Mesendoderm (in vitro differentiated cells): ENCODE data around the gene BRMS1.

Experiments used
- DNase-seq: peaks from one replicate; pipeline ENCODE4 v3.0.0; 2013
- H2AK5ac ChIP-seq: 2 replicates; pipeline ENCODE4 v1.6.1; 2013; ENCODE audit warnings: low read length, inconsistent platforms
- H2BK120ac ChIP-seq: 2 replicates; pipeline ENCODE4 v1.6.1; 2013; ENCODE audit warnings: low read depth, mild to moderate bottlenecking, low read length, moderate library complexity, mixed read lengths
- H2BK15ac ChIP-seq: replicated peaks from 2 replicates; pipeline ENCODE4 v1.6.1; 2013; ENCODE audit warnings: low read depth, mild to moderate bottlenecking, moderate library complexity
- H2BK5ac ChIP-seq: 2 replicates; pipeline ENCODE4 v1.6.1; 2013; ENCODE audit warnings: low read length, inconsistent platforms
- H3K18ac ChIP-seq: 2 replicates; pipeline ENCODE4 v1.6.1; 2013; ENCODE audit warnings: mild to moderate bottlenecking, low read length, mixed read lengths
- H3K23ac ChIP-seq: one replicate; pipeline ENCODE4 v1.6.1; 2013; ENCODE audit warnings: low read length
- H3K27ac ChIP-seq: 2 replicates; pipeline ENCODE4 v1.5.1; 2013; ENCODE audit warnings: low read depth, mild to moderate bottlenecking, inconsistent platforms, low read length, moderate library complexity
- H3K27me3 ChIP-seq: 2 replicates; pipeline ENCODE4 v1.6.1; 2013; ENCODE audit warnings: low read length, control low read depth, mild to moderate bottlenecking, inconsistent platforms; ENCODE audit not compliant: insufficient read depth, poor library complexity
- H3K36me3 ChIP-seq: 2 replicates; pipeline ENCODE4 v1.6.1; 2013; ENCODE audit warnings: low read length, inconsistent platforms; ENCODE audit not compliant: control insufficient read depth, insufficient read depth
- H3K4ac ChIP-seq: one replicate; pipeline ENCODE4 v1.6.1; 2013; ENCODE audit warnings: low read depth, mild to moderate bottlenecking, low read length, moderate library complexity
- H3K4me1 ChIP-seq: 2 replicates; pipeline ENCODE4 v1.6.1; 2013; ENCODE audit warnings: low read depth, low read length, inconsistent platforms; ENCODE audit not compliant: control insufficient read depth
- H3K4me2 ChIP-seq: 2 replicates; pipeline ENCODE4 v1.6.1; 2013; ENCODE audit warnings: low read length
- H3K4me3 ChIP-seq: 2 replicates; pipeline ENCODE4 v1.5.1; 2013; ENCODE audit warnings: mild to moderate bottlenecking, low read length
- H3K56ac ChIP-seq: one replicate; pipeline ENCODE4 v1.6.1; 2013; ENCODE audit warnings: low read length
- H3K79me1 ChIP-seq: 2 replicates; pipeline ENCODE4 v1.6.1; 2013; ENCODE audit warnings: low read length, inconsistent platforms
- H3K79me2 ChIP-seq: 2 replicates; pipeline ENCODE4 v1.6.1; 2013; ENCODE audit warnings: mild to moderate bottlenecking, low read length; ENCODE audit not compliant: control insufficient read depth, insufficient read depth
- H3K9ac ChIP-seq: 2 replicates; pipeline ENCODE4 v1.6.1; 2013; ENCODE audit warnings: low read length, inconsistent platforms
- H4K5ac ChIP-seq: one replicate; pipeline ENCODE4 v1.6.1; 2013; ENCODE audit warnings: low read length
- H4K8ac ChIP-seq: one replicate; pipeline ENCODE4 v1.6.1; 2013; ENCODE audit warnings: low read depth, mild to moderate bottlenecking, control low read depth, low read length, moderate library complexity
- WGBS: extraction: QIAGEN DNeasy Blood & Tissue Kit; methylation state at CpG from one replicate; pipeline ENCODE4 v1.1.7; 2013; ENCODE audit warnings: low lambda C conversion rate, missing lambda C conversion rate; ENCODE audit not compliant: insufficient coverage; ENCODE audit errors: extremely low coverage; 5-methylcytosine and 5-hydroxymethylcytosine counted together

The BRMS1 gene

GRCh38 chr11:66314561-66315497 is 30.1 kb downstream of the BRMS1 start:
- Histone ChIP-seq H3K23ac (no peak overlapping the region), H3K9ac (no peak overlapping the region), H2BK120ac (no peak overlapping the region), H3K4ac (no peak overlapping the region), H3K18ac (no peak overlapping the region), H3K4me2 (no peak overlapping the region), H2BK5ac (no peak overlapping the region), H3K56ac (no peak overlapping the region), H2AK5ac (no peak overlapping the region), H3K36me3 (no peaks in the 10 kb centered on the region), H4K8ac (no peak overlapping the region), H2BK15ac (no peak overlapping the region), H3K4me1 (peaks cover 16% of the 10 kb centered on the region), H3K27ac (no peak overlapping the region), H3K27me3 (no peaks in the 10 kb centered on the region), H3K79me2 (no peaks in the 10 kb centered on the region), H3K4me3 (no peak overlapping the region), H3K79me1 (no peaks in the 10 kb centered on the region), H4K5ac (no peak overlapping the region)
- WGBS, result no CpG with 5 or more reads among the region's 17 CpGs
- no peak for DNase-seq

DNA sequence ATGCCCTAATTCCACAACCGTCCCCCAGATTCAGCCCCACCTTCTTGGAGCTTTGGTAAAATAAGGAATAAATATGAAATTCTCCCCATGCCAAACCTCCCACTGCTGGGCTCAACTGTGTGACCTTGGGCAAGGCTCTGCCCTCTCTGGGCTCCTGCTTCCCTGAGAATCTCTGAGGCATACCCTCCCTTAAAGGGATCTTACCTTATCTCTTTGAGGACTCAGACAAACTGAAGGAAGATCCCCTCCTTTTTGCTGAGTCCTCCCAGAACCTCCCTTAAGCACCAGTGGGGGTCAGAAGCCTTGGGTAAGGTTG is 30.8 kb downstream of the BRMS1 start:
- Histone ChIP-seq H3K4me2 (no peak overlapping the region), H3K27ac (peak overlapping the region; percentile 92), H3K4ac (no peak overlapping the region), H3K56ac (peak overlapping the region; percentile 93), H3K9ac (peak overlapping the region; percentile 86), H3K18ac (no peak overlapping the region), H3K27me3 (no peaks in the 10 kb centered on the region), H2BK120ac (no peak overlapping the region), H3K36me3 (no peaks in the 10 kb centered on the region), H2BK15ac (no peak overlapping the region), H3K23ac (no peak overlapping the region), H3K79me1 (no peaks in the 10 kb centered on the region), H3K4me1 (peaks cover 16% of the 10 kb centered on the region), H2AK5ac (peak overlapping the region; percentile 37), H3K4me3 (no peak overlapping the region), H4K8ac (no peak overlapping the region), H2BK5ac (peak overlapping the region; percentile 67), H4K5ac (no peak overlapping the region), H3K79me2 (no peaks in the 10 kb centered on the region)
- no CpG with 5 or more reads among the region's 1 CpG for WGBS
- no peak for DNase-seq

DNA sequence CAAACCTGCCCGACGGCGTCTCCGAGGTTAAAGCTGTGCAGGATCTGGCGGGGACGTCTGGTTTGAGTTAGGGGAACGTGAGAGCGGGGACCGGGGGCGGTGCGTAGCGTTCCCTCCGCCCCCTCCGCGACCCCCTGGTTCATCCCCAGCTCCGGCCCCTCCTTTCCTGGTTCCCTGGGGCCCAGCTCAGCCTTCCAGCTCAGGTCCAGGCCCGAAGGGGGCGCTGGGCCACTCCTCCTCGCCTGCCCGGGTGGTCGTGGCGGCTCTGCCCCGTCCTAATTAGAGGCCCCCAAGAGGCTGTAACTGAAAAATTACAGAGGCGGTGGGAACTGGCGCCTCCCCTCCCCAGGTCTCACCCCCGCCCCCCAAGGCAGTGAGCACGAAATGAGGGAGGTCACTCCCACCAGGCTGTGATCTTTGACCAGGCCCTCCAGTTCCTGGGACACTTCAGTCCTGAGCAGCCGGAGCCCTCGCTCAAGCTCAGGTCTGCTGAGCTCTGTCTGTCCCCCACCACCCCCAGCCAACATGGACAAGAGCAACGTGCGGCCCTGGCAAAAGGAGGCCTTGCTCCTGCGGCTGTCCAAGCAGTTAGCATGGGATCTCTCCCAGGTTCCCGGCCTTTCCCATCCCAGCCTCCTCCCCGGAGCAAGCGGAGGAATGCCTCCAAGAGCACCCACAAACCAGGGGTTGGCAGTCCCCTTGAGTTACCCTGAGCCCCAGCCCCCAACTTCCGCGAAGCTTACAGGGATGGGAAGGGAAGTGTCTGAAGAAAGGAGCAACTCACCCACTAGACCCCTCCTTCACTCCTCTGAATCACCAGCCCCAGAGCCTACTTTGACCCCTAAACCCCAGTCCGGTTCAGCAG is 31.4 kb downstream of the BRMS1 start:
- Histone ChIP-seq H3K27me3 (no peaks in the 10 kb centered on the region), H3K18ac (peak overlapping the region; percentile 1), H3K4me2 (peak overlapping the region; percentile 89), H2BK5ac (peak overlapping the region; percentile 70), H4K8ac (no peak overlapping the region), H3K79me2 (no peaks in the 10 kb centered on the region), H3K36me3 (no peaks in the 10 kb centered on the region), H3K79me1 (no peaks in the 10 kb centered on the region), H3K23ac (peak overlapping the region; percentile 24), H3K4ac (peak overlapping the region; percentile 75), H3K56ac (peak overlapping the region; percentile 93), H3K4me1 (peaks cover 16% of the 10 kb centered on the region), H4K5ac (no peak overlapping the region), H3K4me3 (peak overlapping the region; percentile 44), H2BK15ac (no peak overlapping the region), H3K27ac (peak overlapping the region; percentile 92), H3K9ac (peak overlapping the region; percentile 86), H2BK120ac (peak overlapping the region; percentile 9), H2AK5ac (peak overlapping the region; percentile 37)
- no CpG with 5 or more reads among the region's 38 CpGs for WGBS
- no peak for DNase-seq

GRCh38 chr11:66312549-66313320 is 32.2 kb downstream of the BRMS1 start:
- Histone ChIP-seq H3K79me1 (no peaks in the 10 kb centered on the region), H3K27me3 (no peaks in the 10 kb centered on the region), H3K4ac (peak overlapping the region; percentile 75), H3K79me2 (no peaks in the 10 kb centered on the region), H2AK5ac (no peak overlapping the region), H3K9ac (peak overlapping the region; percentile 86), H2BK120ac (peak overlapping the region; percentile 9), H3K4me1 (peaks cover 10% of the 10 kb centered on the region), H2BK15ac (no peak overlapping the region), H2BK5ac (peak overlapping the region; percentile 70), H3K4me2 (peak overlapping the region; percentile 100), H3K56ac (peak overlapping the region; percentile 93), H3K36me3 (no peaks in the 10 kb centered on the region), H3K4me3 (peak overlapping the region; percentile 65), H3K23ac (peak overlapping the region; percentile 24), H4K8ac (no peak overlapping the region), H3K18ac (peak overlapping the region; percentile 1), H4K5ac (no peak overlapping the region), H3K27ac (peak overlapping the region; percentile 92)
- DNase-seq, result peak; percentile 99
- WGBS, result no CpG with 5 or more reads among the region's 52 CpGs

DNA sequence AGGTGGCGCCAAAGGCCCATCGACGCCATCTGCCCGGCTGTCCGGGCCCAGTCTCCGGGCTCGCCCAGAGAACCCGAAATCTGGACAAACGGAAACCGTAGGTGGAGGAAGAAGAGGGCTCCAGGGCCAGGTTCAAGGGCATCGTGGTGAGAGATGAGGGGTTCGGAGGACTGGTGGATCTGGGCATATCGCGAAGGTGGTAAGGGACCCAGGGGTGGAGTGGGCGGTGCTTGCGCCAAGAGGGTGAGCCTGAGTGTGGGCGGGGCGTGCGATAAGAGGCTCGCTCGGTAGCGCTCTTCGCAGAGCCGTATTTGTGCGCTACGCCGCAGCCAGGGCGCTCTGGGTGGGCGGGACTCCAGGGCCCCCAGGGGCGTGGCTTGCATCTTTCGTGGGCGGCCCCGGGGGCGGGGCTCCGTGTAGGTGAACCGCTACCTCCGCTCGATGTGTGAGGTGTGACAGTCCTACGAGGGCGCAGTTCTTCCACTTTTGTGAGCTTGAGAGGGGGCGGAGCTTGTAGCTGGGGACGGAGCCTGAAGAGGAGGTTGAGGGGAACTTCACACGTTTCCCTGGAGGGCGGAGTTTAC is 32.8 kb downstream of the BRMS1 start:
- no peak overlapping the region for H4K5ac ChIP-seq
- no peaks in the 10 kb centered on the region for H3K79me1 ChIP-seq
- no peak overlapping the region for H3K23ac ChIP-seq
- H2BK5ac ChIP-seq, result peak overlapping the region; percentile 93
- no CpG with 5 or more reads among the region's 44 CpGs for WGBS
- peak overlapping the region; percentile 97 for H3K56ac ChIP-seq
- H4K8ac ChIP-seq, result no peak overlapping the region
- H2AK5ac ChIP-seq, result no peak overlapping the region
- no peaks in the 10 kb centered on the region for H3K79me2 ChIP-seq
- H2BK15ac ChIP-seq, result no peak overlapping the region
- H3K18ac ChIP-seq, result no peak overlapping the region
- H3K4me3 ChIP-seq, result peak overlapping the region; percentile 71
- no peak overlapping the region for H3K4ac ChIP-seq
- H3K4me1 ChIP-seq, result peaks cover 8% of the 10 kb centered on the region
- peak overlapping the region; percentile 68 for H3K27ac ChIP-seq
- no peaks in the 10 kb centered on the region for H3K36me3 ChIP-seq
- no peaks in the 10 kb centered on the region for H3K27me3 ChIP-seq
- no peak overlapping the region for H2BK120ac ChIP-seq
- H3K4me2 ChIP-seq, result peak overlapping the region; percentile 100
- peak overlapping the region; percentile 82 for H3K9ac ChIP-seq
- DNase-seq, result peak; percentile 90
